Right lobe of liver (tissue), 6 donors: ENCODE data around the gene EIF3C. TPM values are rescaled to one million over a fixed set of nuclear protein-coding genes. Genes with fewer than 3 reads are reported as not detected.
"Not testable (repeated sequence)": the region's sequence is repeated elsewhere in the genome, so short reads cannot be mapped to it uniquely, and the experiment has no call there.

Source experiments
- ATAC-seq, 4 donors: fragments of 200-7000 bp; cut with Tn5 transposase; one replicate each; pipeline ENCODE4 v1.9.1; 2020; ENCODE audit warnings: mild to moderate bottlenecking in 4 of 4, moderate library complexity in 4 of 4
- DNase-seq, 3 donors: peaks; one replicate each; pipeline ENCODE4 v3.0.0-alpha.2; 2020
- H3K27ac ChIP-seq, 3 donors: fragments of 200-600 bp; one replicate each; pipeline ENCODE4 v1.8.0; 2022
- H3K27me3 ChIP-seq, 2 donors: fragments of 200-600 bp; one replicate each; pipeline ENCODE4 v1.8.0; 2022
- H3K36me3 ChIP-seq, 4 donors: fragments of 200-600 bp; sonication (generic) in 1 of 4; one replicate each; pipeline versions ENCODE4 v1.5.1 to v1.8.0; 2017 to 2022; ENCODE audit warnings: control low read depth in 1 of 4
- H3K4me1 ChIP-seq, 4 donors: fragments of 200-600 bp; sonication (generic) in 1 of 4; one replicate each; pipeline versions ENCODE4 v1.5.1 to v1.8.0; 2017 to 2022; ENCODE audit warnings: control low read depth in 1 of 4
- H3K4me3 ChIP-seq, 3 donors: fragments of 200-600 bp; one replicate each; pipeline ENCODE4 v1.8.0; 2022
- H3K9me3 ChIP-seq, 4 donors: fragments of 200-600 bp; sonication (generic) in 1 of 4; one replicate each; pipeline versions ENCODE4 v1.5.1 to v1.8.0; 2017 to 2022; ENCODE audit warnings: control low read depth in 1 of 4
- CTCF ChIP-seq, 4 donors: fragments of 200-600 bp in 3 of 4; fragments of 450-650 bp in 1 of 4; IDR thresholded peaks; one replicate each; pipeline versions ENCODE4 v1.5.1 to v1.8.0; 2016 to 2022; ENCODE audit warnings: antibody characterized with exemption in 4 of 4, mild to moderate bottlenecking in 2 of 4
- WGBS: methylation state at CpG from one replicate; pipeline ENCODE4 v1.1.6; 2018; ENCODE audit warnings: low coverage, low lambda C conversion rate; ENCODE audit not compliant: insufficient coverage; ENCODE audit errors: missing lambda C conversion rate; 5-methylcytosine and 5-hydroxymethylcytosine counted together
- intact Hi-C, 2 donors: fragments of 100-400 bp; cut with DNase I; formaldehyde crosslinking; loops; one replicate each; pipeline versions ENCODE4 v1.11.2 to v1.14.1; 2022
- microRNA-seq, 2 donors: library from miRNA; unstranded; fragments of <30 nt; microRNA quantifications; one replicate each; pipeline ENCODE4, GENCODE V29; 2019 to 2020
- small RNA-seq, 2 experiments: library from RNA; depleted of rRNA; stranded (forward); fragments of <200 nt; gene quantifications; one replicate each; pipeline ENCODE3, GENCODE V24; 2016
- total RNA-seq, 6 experiments: library from RNA; depleted of rRNA in 2 of 6; stranded (reverse); fragments of >200 nt in 2 of 6; fragmentation: NEBNext Ultra II Directional in 3 of 6; extraction: Animal tissue kit (Norgen Biotek cat#: 25700) in 3 of 6; gene quantifications; one replicate each; pipeline versions ENCODE4 v1.1.0 to v1.2.4, GENCODE V29; 2016 to 2023
- donor health status: DM: no; HTN: yes; CAD: no.
- donor health status: DM: no; HTN: no; CAD: no.
- donor health status: DM: no; HTN: no; CAD: no.
- donor health status: DM: no; HTN: yes; CAD: no.
- donor health status: DM: no; HTN: yes; CAD: no.

The EIF3C gene
- total RNA-seq, 6 experiments from 2014 or later, result 145 to 260 (median 203) TPM

GRCh38 chr16:28749997-28750465 lies 38.8 kb downstream of the EIF3C start:
- TF ChIP-seq CTCF (IDR thresholded peaks at IDR 0.05), result peak in 2 of 4 donors; percentile 10 to 25
- H3K36me3 ChIP-seq, H3K4me1 ChIP-seq, H3K9me3 ChIP-seq, H3K4me3 ChIP-seq, H3K27me3 ChIP-seq, H3K27ac ChIP-seq, intact Hi-C loops: not testable (repeated sequence)
- WGBS, result 11% methylated on average over 21 of the region's 33 CpGs
- DNase-seq (peak in 2 of 3 donors; percentile 52 to 54), ATAC-seq (peak; percentile 99 to 100 (median 100))

- ATAC-seq, result peak; percentile 54 to 71 (median 66)
- H3K4me1 ChIP-seq, H3K27ac ChIP-seq, DNase-seq, intact Hi-C loops, H3K9me3 ChIP-seq, H3K4me3 ChIP-seq, H3K27me3 ChIP-seq, H3K36me3 ChIP-seq: not testable (repeated sequence)
- WGBS, result no CpG with 5 or more reads among the region's 48 CpGs
Measured at GRCh38 chr16:28750469-28751067, 39.3 kb downstream of the EIF3C start.

GRCh38 chr16:28751487-28751886 lies 40.2 kb downstream of the EIF3C start, which contains the start of gene NPIPB9:
NPIPB9 (plus strand) TSS chr16:28751787.
- intact Hi-C loops, H3K4me3 ChIP-seq, H3K4me1 ChIP-seq, H3K27ac ChIP-seq, DNase-seq, ATAC-seq, H3K9me3 ChIP-seq, H3K27me3 ChIP-seq, H3K36me3 ChIP-seq: not testable (repeated sequence)
- WGBS, result no CpG with 5 or more reads among the region's 5 CpGs

- intact Hi-C loops, result not testable (repeated sequence)
Measured at GRCh38 chr16:28781697-28782096, 70.4 kb downstream of the EIF3C start.

GRCh38 chr16:28782357-28782756 lies 71.1 kb downstream of the EIF3C start:
- DNase-seq, H3K36me3 ChIP-seq, H3K4me1 ChIP-seq, ATAC-seq, intact Hi-C loops, H3K27me3 ChIP-seq, H3K4me3 ChIP-seq, H3K9me3 ChIP-seq, H3K27ac ChIP-seq: not testable (repeated sequence)
- WGBS, result no CpG with 5 or more reads among the region's 4 CpGs

More at GRCh38 chr16:28781697-28782096, 70.4 kb downstream of the EIF3C start:
- WGBS, result no CpG with 5 or more reads among the region's 6 CpGs
- H3K4me3 ChIP-seq, ATAC-seq, H3K27ac ChIP-seq, H3K27me3 ChIP-seq, DNase-seq, H3K36me3 ChIP-seq, H3K9me3 ChIP-seq, H3K4me1 ChIP-seq: not testable (repeated sequence)

Small RNA genes lying within 50 kb of the gene (microRNA-seq; reads per million reads assigned to microRNA genes)
- 0 reads per million in 2 donors for gene MIR6862-2

Small RNA genes lying within 50 kb of the gene (small RNA-seq; reads per million reads assigned to genes)
- gene MIR6862-2, result 0 reads per million in 2 experiments

Other genes starting within 250 kb of the EIF3C start
- gene NPIPB7, start 239.1 kb upstream of the EIF3C start, total RNA-seq, result not detected
- gene CLN3, start 219.4 kb upstream of the EIF3C start, total RNA-seq, result 10 to 100 TPM; 16.5 to 47.8 (median 30.7) TPM
- gene APOBR, start 216.8 kb upstream of the EIF3C start, total RNA-seq, result 1 to 10 TPM in 4 of 6 experiments, under 1 TPM in 2; 0.57 to 2.2 (median 1.5) TPM
- gene IL27, start 204.6 kb upstream of the EIF3C start, total RNA-seq, result 10 to 100 TPM in 1 of 6 experiments, 1 to 10 TPM in 5; 1.1 to 13.9 (median 3.3) TPM
- 100 to 1,000 TPM in 2 of 6 experiments, 10 to 100 TPM in 4; 33.4 to 188 (median 80.7) TPM for gene NUPR1, start 172.5 kb upstream of the EIF3C start, total RNA-seq
- 10 to 100 TPM; 14.5 to 17.9 (median 15.4) TPM for gene SGF29, start 157.5 kb upstream of the EIF3C start, total RNA-seq
- gene SULT1A2, start 114.4 kb upstream of the EIF3C start, total RNA-seq, result 10 to 100 TPM; 10.1 to 48.3 (median 18.0) TPM
- gene SULT1A1, start 101.4 kb upstream of the EIF3C start, total RNA-seq, result 100 to 1,000 TPM; 132 to 335 (median 207) TPM
- 1 to 10 TPM in 1 of 6 experiments, under 1 TPM in 2, not detected in 3; 0.89 to 2.1 (median 0.93) TPM for gene NPIPB8, start 73.4 kb upstream of the EIF3C start, total RNA-seq
- 1 to 10 TPM in 3 of 6 experiments, under 1 TPM in 3; 0.40 to 3.4 (median 0.91) TPM for gene NPIPB9, start 40.3 kb downstream of the EIF3C start, total RNA-seq
- gene ATXN2L, start 111.5 kb downstream of the EIF3C start, total RNA-seq, result 10 to 100 TPM; 40.5 to 78.1 (median 57.2) TPM
- gene TUFM, start 134.9 kb downstream of the EIF3C start, total RNA-seq, result 100 to 1,000 TPM; 103 to 169 (median 141) TPM
- 10 to 100 TPM; 13.2 to 27.1 (median 20.6) TPM for gene SH2B1, start 152.4 kb downstream of the EIF3C start, total RNA-seq
- 1 to 10 TPM in 2 of 6 experiments, under 1 TPM in 4; 0.42 to 3.6 (median 0.77) TPM for gene ATP2A1, start 167.0 kb downstream of the EIF3C start, total RNA-seq
- 10 to 100 TPM in 2 of 6 experiments, 1 to 10 TPM in 4; 5.0 to 21.0 (median 9.1) TPM for gene RABEP2, start 213.8 kb downstream of the EIF3C start, total RNA-seq
- gene CD19, start 220.5 kb downstream of the EIF3C start, total RNA-seq, result under 1 TPM in 1 of 6 experiments, not detected in 5; 0.10 TPM
- gene NFATC2IP, start 239.5 kb downstream of the EIF3C start, total RNA-seq, result 10 to 100 TPM; 10.3 to 16.5 (median 13.1) TPM